DMS53 (cell line): ENCODE data around the gene ASPHD1.
"Not testable (repeated sequence)": the region's sequence is repeated elsewhere in the genome, so short reads cannot be mapped to it uniquely, and the experiment has no call there.

Experiments
- DNase-seq: peaks from one replicate; lab custom pipeline; 2025; lab: John Stamatoyannopoulos, UW

ASPHD1 gene

DNA sequence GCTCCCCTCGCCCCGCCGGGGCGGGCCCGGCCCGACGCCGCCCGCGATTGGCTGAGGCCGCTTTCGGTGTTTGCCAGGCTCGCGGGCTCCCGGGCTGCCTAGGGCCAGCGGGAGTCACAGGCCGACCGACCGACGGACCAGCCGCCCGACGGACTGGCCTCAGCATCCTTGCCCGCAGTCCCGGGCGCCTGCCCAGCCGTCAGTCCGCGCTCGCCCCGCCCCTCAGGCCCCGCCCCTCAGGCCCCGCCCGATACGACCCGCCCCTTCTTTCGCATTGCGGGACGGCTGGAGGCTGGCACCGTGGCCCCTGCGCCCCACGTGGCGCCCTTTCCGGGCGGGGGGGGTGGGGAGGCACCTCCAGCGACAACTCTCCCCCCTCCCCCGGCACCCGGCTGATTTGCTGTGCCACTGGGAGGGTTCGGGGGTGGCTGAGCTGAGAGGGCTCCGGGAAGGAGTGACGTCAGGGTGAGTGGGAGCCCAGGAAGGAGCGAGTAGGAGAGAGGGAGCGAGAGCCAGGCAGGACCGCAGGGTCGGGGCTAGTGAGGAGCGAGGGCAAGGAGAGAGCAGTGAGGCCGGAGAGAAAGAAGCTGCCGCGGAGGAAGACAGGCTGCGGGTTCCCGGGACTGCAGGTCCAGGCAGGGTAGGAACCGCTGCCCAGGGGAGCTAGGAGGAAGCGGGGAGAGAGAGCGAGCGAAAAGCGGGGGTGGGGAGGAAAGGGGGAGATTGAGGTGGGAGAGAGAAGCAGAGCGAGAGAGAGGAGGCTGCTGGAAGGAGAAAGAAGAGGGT lies at the start of gene ASPHD1:
TSS of gene ASPHD1 (plus strand) at position 387 of the 786 bp plus-strand sequence. CDS start 484 bp downstream, outside the sequence.
- peak; percentile 90 for DNase-seq

DNA sequence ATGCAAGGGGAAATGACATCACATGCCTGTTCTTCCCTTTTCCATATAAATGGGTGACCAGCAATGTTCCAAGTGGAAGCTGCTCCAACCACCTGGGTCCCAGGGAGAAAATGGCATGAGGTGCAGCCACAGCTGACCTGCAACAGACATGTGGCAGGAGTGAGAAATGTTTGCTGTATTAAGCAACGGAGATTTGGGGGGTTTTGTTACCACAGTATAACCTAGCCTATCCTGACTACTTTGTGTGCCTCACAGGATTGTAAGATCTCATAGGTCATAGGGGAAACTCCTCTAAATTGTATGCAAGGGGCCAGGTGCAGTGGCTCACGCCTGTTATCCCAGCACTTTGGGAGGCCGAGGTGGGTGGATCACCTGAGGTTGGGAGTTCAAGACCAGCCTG lies 49.3 kb upstream of the ASPHD1 start:
- no peak for DNase-seq

DNA sequence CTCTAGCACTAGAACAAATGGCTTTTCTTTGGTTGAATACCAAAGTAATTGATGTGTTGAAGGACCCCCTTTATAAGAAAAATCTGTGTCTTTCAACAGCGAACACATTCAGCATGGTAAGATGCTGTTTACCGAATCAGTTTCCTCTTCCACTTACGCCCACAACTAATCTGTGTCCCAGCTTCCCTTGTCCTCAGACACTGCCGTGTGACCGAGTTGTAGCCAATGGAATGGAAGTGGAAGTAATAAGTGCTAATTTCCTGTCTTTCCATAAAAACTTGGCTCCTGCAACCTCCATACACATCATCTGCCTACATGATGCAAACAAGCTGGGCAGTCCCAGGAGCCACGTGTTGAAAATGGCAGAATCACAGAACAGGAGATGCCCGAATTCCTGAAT lies 47.6 kb upstream of the ASPHD1 start:
- no peak for DNase-seq

- DNase-seq, result peak; percentile 14
Observed at GRCh38 chr16:29854520-29855100, 45.7 kb upstream of the ASPHD1 start.

DNA sequence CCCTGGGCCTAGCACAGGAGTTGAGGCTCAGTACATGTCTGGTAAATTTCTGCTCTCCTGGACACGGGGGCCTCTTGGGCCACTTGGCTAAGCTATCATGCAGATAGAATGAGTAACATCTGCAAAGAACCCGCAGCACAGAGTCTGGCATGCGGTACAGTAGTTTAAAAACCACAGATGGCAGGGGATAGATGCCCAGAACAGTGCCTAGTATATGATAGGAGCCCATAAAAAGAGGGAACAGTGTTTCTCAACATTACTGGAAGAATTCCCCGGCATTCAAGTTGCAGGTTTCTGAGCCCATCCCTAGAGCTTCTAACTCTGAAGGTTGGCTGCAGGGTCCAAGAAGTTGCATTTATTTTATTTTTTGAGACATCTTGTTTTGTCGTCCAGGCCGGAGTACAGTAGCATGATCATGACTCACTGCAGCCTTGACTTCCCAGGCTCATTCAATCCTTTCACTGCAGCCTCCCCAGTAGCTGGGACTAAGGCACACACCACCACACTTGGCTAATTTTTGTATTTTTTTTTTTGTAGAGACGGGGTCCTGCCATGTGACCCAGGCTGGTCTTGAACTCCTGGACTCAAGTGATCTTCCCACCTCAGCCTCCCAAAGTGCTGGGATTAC lies 43.0 kb upstream of the ASPHD1 start:
- no peak for DNase-seq

DNA sequence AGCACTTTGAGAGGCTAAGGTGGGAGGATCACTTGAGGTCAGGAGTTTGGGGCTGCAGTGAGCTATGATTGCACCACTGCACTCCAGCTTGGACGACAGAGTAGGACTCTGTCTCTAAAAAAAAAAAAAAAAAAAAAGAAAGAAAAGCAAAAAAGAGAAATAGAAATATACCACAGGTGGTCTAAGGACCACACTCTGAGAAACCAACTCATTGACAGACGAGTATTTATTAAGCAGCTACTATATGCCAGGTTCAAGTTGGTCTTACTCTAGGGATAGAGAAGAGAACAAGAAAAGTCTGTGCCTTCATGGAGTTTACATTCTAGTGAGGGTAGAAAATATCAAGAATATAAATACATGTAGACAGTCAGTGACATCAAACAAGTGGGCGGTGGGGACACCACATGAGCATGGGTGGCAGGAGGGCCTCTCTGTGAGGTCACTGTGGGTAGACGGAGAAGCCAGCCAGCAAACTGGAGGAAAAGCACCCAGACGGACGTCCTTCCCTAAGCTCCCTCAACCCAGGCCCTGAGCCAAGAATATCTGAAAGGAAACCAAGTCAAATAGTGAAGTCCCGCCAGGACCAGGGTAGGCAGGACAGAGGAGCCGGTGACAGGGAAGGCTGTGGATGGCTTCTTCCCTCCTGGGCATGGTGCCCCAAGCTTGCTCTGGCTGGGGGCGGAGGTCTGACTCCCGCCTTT lies 42.0 kb upstream of the ASPHD1 start:
- no peak for DNase-seq

DNA sequence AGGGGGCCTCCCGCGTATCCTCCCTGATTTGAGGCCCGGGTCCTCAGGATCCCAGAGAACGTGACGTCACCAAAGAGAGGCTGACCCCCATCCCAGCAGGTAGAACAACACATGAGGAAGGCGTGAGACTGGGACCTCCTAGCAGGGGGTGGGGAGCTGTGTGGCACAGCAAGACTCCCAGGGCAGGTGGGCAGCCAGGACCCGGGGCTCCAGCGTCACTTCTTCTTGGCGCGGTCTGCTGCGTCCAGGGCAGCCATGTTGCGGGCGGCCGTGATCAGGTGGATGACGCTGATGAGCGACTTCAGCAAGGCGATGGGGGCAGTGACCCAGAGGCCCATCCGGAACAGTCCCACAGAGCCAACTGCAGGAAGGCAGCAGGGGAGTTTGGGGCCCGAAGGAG lies 41.3 kb upstream of the ASPHD1 start:
- no peak for DNase-seq

GRCh38 chr16:29860218-29860617 lies 40.1 kb upstream of the ASPHD1 start:
- no peak for DNase-seq

GRCh38 chr16:29862383-29862883 lies 37.9 kb upstream of the ASPHD1 start:
- peak; percentile 53 for DNase-seq

GRCh38 chr16:29862884-29863668 lies 37.2 kb upstream of the ASPHD1 start, which contains the start of gene CDIPT:
Gene CDIPT (minus strand): TSS chr16:29863226. CDS start chr16:29862857, 369 bp downstream.
- DNase-seq, result peak; percentile 97

DNA sequence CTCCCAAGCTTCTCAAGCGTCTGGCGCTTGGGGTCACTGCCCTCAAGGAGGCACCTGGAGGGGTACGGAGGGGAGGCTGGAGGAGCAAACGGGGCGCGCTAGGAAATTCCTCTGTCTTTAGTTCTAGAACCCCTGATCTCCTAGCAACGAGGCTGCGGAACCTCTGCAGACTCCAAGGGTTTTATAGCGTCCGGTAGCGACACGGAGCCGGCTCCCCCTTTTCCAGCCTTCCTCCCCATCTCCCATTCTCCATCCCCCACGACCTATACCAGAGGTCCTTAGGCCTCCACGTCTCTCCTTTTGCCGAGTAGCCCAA lies 36.7 kb upstream of the ASPHD1 start:
- peak; percentile 54 for DNase-seq

GRCh38 chr16:29864205-29864604 lies 36.1 kb upstream of the ASPHD1 start:
- DNase-seq, result peak; percentile 40

DNA sequence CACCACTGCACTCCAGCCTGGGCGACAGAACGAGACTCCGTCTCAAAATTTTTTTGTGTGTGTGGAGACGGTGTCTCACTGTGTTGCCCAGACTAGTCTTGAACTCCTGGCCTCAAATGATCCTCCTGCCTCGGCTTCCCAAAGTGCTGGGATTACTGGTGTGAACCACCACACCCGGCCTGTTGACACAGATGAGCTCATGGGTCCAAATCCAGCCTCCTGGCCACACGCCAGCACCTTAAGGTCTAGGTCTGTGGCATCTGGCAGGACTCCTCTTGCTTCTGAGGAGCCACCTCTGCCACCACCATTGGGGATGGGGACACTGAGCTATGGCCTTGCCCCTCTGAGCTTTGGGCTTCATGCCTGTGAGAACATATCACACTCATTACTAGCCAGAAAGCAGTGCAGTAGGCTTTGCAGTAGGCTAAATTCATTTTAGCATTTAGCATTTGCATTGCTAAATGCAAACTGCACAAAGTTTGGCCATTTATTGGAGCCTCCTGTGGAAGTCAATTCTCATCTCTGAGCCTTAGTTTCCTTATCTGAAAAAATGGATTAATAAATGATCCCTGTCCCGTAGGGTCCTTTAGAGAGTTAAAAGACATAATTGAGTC lies 31.8 kb upstream of the ASPHD1 start:
- DNase-seq, result peak; percentile 14

GRCh38 chr16:29869067-29869466 lies 31.2 kb upstream of the ASPHD1 start:
- not testable (repeated sequence) for DNase-seq

GRCh38 chr16:29871822-29872546 lies 28.3 kb upstream of the ASPHD1 start:
- no peak for DNase-seq

DNA sequence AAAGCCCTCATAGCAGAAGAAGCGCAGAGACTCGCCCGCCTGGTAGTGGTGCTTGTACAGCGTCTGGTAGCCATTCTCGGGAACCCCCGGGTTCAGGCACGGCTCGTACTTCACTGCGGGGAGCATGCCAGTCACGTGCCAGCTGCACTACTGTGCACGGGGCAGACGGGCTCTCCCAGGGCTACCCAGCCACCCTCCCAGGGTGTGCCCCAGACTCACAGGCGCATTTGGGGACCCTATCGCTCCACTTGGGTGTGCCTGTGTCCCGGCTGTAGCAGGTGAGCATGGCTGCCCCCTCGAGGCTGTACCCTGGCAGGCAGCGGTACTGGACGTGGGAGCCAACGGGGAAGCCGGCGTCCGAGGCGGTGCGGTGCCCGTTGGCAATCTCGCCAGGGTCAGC lies 27.0 kb upstream of the ASPHD1 start:
- no peak for DNase-seq

GRCh38 chr16:29875206-29875605 lies 25.1 kb upstream of the ASPHD1 start:
- DNase-seq, result no peak

GRCh38 chr16:29876217-29876593 lies 24.1 kb upstream of the ASPHD1 start:
- DNase-seq, result no peak

- DNase-seq, result peak; percentile 32
Observed at GRCh38 chr16:29876594-29877249, 23.6 kb upstream of the ASPHD1 start.
